KBM-7 (cell line): ENCODE measurements around the gene MYO1B.

Experiments
- DNase-seq: peaks from one replicate; pipeline ENCODE4 v3.0.0-alpha.2; 2015
- in situ Hi-C: fragments of 300-500 bp; cut with MboI; formaldehyde crosslinking; loops from 2 replicates; pipeline ENCODE4 v1.14.3; 2020; ENCODE audit warnings: low sequenced_read_pairs, low pct_unique_long_range_greater_than_20kb, mixed read lengths

The MYO1B gene

GRCh38 chr2:191252699-191253098, 7.5 kb downstream of the MYO1B start:
- in situ Hi-C loops, result no loop called here
- DNase-seq, result peak; percentile 50

GRCh38 chr2:191253476-191253875, 8.3 kb downstream of the MYO1B start:
- DNase-seq, result no peak
- in situ Hi-C loops, result no loop called here

- in situ Hi-C loops, result no loop called here
- no peak for DNase-seq
Measured at GRCh38 chr2:191255271-191255670, 10.1 kb downstream of the MYO1B start.

GRCh38 chr2:191255756-191256312, 10.6 kb downstream of the MYO1B start:
- in situ Hi-C loops, result no loop called here
- no peak for DNase-seq

- no peak for DNase-seq
- in situ Hi-C loops, result no loop called here
Measured at GRCh38 chr2:191257934-191258333, 12.7 kb downstream of the MYO1B start.

GRCh38 chr2:191258996-191259395, 13.8 kb downstream of the MYO1B start:
- no peak for DNase-seq
- in situ Hi-C loops, result no loop called here

- in situ Hi-C loops, result no loop called here
Measured at GRCh38 chr2:191262436-191262835, 17.2 kb downstream of the MYO1B start.

GRCh38 chr2:191263050-191263449, 17.8 kb downstream of the MYO1B start:
- in situ Hi-C loops, result no loop called here
- no peak for DNase-seq

More at GRCh38 chr2:191262436-191262835, 17.2 kb downstream of the MYO1B start:
- no peak for DNase-seq

- in situ Hi-C loops, result no loop called here
- no peak for DNase-seq
Measured at GRCh38 chr2:191264647-191265081, 19.5 kb downstream of the MYO1B start.

GRCh38 chr2:191265311-191266170, 20.3 kb downstream of the MYO1B start:
- in situ Hi-C loops, result no loop called here
- DNase-seq, result no peak

GRCh38 chr2:191266201-191266600, 21.0 kb downstream of the MYO1B start:
- in situ Hi-C loops, result no loop called here
- DNase-seq, result no peak

- in situ Hi-C loops, result no loop called here
- no peak for DNase-seq
Measured at GRCh38 chr2:191268596-191268995, 23.4 kb downstream of the MYO1B start.

- no peak for DNase-seq
- in situ Hi-C loops, result no loop called here
Measured at GRCh38 chr2:191270306-191271161, 25.3 kb downstream of the MYO1B start.

GRCh38 chr2:191272064-191272463, 26.9 kb downstream of the MYO1B start:
- no peak for DNase-seq
- in situ Hi-C loops, result no loop called here

GRCh38 chr2:191274413-191274815, 29.2 kb downstream of the MYO1B start:
- in situ Hi-C loops, result no loop called here
- DNase-seq, result peak; percentile 80

- no peak for DNase-seq
- in situ Hi-C loops, result no loop called here
Measured at GRCh38 chr2:191276792-191277465, 31.7 kb downstream of the MYO1B start.

- in situ Hi-C loops, result no loop called here
- DNase-seq, result no peak
Measured at GRCh38 chr2:191280290-191280689, 35.1 kb downstream of the MYO1B start.

GRCh38 chr2:191280834-191281756, 35.9 kb downstream of the MYO1B start:
- no peak for DNase-seq
- in situ Hi-C loops, result no loop called here
